Renal cortex interstitium (tissue), 11 donors: Measurements from ENCODE around the gene KIF13A. TPM values are rescaled to one million over a fixed set of nuclear protein-coding genes. Genes with fewer than 3 reads are reported as not detected.
"Not testable (repeated sequence)": the region's sequence is repeated elsewhere in the genome, so short reads cannot be mapped to it uniquely, and the experiment has no call there.

ENCODE experiments used
- DNase-seq, 11 donors: peaks; one replicate each; pipeline ENCODE4 v3.0.0-alpha.2; 2013; ENCODE audit warnings: low read depth in 9 of 11, low spot score in 4 of 11; ENCODE audit errors: extremely low read depth in 1 of 11
- polyA plus RNA-seq, 3 donors: library from polyadenylated mRNA; unstranded; fragments of 120-200 nt; gene quantifications; one replicate each; pipeline ENCODE4 v1.2.1, GENCODE V29; 2013; ENCODE audit not compliant: insufficient read length in 3 of 3

The KIF13A gene
- polyA plus RNA-seq, 3 donors = 34.1 to 40.0 (median 34.6) TPM

GRCh38 chr6:17947574-17947973, 39.9 kb downstream of the KIF13A start:
- DNase-seq = not testable (repeated sequence)

DNA sequence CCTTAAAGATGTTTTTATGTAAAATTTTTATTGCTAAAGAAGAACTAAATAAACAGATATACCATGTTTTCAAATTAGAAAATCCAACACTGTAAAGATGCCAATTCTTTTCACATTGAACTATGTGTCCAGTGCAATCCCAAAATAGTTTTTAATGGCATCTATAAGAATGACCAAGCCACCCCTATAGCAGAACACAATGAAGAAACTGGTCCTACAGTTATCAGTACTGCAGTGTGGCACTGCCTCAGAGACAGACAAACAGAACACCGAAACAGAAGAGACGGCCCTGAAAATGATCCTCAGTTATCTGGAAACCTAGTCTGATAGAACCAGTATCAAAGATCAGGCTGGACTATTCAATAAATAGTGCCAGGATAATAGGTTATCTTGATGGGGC, 41.9 kb downstream of the KIF13A start:
- no peak for DNase-seq

DNA sequence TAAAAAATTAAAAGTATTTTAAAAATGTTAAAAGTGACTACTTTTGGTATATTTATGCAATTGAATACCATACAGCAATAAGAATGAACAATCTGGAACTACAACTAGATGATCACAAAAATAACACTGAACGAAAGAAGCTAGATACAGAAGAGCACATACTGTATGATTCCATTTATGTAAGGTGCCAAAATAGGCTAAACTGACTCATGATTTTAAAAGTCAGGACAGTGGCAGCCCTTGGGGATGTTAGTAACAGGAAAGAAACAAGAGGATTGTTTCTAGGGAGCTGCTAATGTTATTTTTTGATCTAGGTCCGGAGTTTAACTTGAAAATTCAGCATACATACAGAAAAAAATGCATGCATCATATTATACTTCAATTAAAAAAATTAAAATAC, 42.3 kb downstream of the KIF13A start:
- no peak for DNase-seq

- no peak for DNase-seq
These were observed 46.1 kb downstream of the KIF13A start for GRCh38 chr6:17941318-17941717.

DNA sequence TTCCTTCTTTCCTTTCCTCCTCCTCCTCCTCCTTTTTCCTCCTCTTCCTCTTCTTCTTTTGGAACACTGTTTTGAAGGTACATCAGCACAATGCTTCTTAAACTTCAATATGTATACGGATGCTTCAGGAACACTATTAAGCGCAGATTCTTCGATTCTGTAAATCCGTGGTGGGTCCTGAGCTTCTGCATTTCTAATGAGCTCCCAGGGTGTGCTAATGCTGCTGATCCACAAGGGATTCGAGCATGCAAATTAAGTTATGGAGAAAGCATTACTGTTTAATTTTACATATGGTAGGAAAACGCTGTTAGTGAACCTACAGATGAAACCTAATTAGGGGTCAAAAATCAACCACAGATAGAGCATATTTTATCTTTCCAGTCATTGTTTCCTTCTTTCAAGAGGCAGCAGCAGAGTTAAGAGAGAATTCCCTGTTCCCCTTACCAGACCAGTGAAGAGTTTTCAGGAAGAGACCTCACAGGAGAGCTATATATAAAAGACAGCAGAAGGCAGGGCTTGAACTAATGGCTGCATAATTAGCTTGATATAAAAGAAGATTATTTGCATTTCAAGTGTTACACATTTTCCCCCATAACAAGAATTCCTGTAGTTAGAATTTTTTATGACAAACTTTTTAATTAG, 47.2 kb downstream of the KIF13A start:
- no peak for DNase-seq

GRCh38 chr6:17938901-17939300, 48.5 kb downstream of the KIF13A start:
- DNase-seq = no peak

DNA sequence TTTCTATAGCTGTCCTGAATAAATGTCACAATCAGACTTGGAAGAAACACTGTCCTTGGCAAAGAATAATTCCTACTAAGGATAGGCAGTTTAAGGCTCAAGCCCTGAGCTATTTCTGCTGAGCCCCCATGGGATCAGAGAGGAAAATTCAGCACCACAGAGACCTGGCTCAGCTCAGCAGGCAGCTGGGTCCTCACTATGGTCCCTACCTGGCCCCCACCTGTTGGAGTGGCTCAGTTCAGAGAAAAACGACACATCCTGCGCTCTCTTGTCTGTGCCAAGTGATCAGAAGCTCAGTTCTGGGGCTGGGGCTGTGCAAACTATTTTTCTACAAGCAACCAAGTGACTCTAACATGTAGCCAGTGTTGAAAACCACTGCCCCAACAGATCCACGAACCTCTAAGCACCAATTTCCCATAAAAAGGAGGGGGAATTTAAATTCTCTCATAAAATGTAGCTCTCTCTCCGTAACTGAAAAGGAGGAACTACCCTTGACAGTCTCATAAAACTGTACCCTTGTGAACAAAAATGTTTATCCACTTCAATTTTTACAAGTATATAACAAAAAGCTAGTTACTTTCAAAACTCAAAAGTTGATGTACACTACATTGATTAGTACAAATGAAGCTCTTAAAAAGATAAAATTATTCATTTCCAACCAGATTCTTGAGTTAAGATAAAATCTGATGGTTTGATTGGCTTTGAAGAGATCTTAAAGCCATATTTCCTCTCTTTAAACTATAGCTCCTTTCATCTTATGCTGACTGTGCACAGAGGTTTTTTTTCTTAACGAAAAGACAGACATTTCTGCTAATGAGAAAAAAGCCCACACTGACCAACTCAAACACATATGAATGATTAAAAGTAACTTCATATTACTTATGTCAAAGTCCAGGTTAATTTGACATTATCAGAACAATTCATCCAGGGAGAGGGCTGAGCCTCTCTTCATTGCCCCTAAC, 52.0 kb downstream of the KIF13A start:
- no peak for DNase-seq

DNA sequence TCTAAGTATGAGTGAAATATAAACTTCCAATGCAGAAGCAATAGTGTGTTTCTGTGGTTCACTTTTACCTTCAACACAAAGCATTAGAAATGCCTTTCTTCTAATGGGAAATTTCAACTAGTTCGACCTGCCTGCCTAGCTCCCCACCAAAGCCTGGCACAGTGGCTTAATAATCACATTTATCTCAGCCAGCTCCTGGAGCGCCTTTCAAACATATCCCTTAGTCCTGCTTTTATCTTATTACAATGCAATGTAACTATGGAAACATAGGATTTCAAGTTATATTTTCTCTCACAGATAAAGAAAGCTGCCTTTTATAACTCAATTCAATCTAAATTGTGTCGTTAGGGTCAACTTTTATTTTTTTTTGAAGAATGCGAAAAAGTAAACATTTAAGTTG, 53.7 kb downstream of the KIF13A start:
- DNase-seq = no peak

DNA sequence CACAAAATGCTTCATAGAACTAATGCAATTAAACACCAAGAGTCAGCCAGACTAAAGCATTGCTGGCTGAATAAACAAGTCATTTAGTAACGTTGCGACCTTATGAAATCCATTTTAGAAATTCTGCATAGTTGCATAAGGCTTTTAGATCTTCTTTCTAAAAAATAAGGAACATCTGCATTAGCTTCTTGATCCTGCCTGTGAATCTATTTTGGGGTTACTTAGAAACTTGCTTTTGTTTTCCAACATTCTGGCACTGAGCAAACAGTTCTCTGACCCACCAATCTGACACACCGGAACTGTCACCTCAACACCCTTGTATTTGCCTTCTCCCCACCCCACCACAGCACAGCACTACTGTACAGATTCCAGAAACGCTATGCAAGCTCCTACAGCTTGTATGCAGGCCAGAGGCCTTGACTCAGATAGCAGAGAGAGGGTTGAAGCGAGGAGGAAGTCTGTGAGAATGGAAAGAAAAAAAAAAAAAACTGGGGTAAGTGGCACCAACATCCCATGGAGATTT, 55.0 kb downstream of the KIF13A start:
- DNase-seq = no peak

- DNase-seq = no peak
These were observed 56.2 kb downstream of the KIF13A start for GRCh38 chr6:17931227-17931626.

DNA sequence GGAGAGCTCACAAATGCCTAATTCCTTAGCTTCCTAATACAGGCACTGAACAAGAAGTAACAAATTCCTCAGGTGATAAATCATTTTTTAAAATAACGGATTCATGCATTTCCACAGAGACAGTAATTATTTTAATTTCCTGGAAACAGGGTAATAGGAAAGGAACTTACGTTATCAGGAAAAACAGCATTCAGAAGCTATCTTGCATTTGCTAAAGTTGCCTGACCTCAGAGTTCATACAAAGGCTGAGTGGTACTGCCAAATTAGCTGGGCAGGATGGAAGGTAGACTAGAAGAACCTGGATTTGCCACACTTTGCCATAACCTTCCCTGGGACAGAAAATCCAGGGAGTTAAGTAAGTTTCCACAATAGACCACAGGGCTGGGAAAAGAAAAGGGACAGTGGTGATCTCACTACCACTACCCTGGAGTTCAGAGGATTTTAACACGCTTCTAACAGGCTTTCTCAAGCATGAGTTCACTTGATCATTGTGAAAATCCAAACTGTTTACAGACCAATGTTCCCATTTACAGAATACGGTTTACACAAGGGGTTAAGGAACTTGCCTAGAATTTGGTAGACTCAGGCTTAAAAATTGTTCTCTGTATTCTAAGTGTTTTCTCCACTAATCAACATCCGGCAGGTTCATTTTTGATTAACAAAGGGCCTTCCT, 57.0 kb downstream of the KIF13A start:
- DNase-seq = peak in 1 of 11 donors; percentile 7

GRCh38 chr6:17928514-17929430, 58.7 kb downstream of the KIF13A start:
- no peak for DNase-seq

- DNase-seq = no peak
These were observed 59.7 kb downstream of the KIF13A start for GRCh38 chr6:17927705-17928104.

DNA sequence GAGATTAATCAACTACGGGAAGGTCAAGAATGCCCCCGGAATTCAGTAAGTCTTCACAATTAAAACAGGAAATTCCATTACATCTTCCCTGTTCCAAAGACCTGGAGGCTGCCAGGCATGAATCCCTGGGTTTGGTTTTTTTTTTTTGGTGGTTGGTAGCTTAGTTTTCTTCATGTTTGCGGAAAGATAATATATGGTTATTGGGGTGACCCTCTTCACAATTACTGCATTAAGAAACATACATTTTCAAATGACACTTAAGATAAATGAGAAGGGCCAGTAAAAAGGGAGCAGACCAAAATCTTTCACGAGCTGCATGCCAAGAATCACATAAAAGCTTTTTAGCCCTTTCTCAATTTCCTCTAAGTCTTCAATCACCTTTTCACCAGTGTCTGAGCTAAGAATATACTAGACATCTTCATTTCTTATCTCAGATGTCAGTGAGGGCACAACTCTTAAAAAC, 64.0 kb downstream of the KIF13A start:
- DNase-seq = no peak

- DNase-seq = no peak
These were observed 66.0 kb downstream of the KIF13A start for GRCh38 chr6:17921454-17921853.

- DNase-seq = no peak
These were observed 67.9 kb downstream of the KIF13A start for GRCh38 chr6:17919496-17919895.

DNA sequence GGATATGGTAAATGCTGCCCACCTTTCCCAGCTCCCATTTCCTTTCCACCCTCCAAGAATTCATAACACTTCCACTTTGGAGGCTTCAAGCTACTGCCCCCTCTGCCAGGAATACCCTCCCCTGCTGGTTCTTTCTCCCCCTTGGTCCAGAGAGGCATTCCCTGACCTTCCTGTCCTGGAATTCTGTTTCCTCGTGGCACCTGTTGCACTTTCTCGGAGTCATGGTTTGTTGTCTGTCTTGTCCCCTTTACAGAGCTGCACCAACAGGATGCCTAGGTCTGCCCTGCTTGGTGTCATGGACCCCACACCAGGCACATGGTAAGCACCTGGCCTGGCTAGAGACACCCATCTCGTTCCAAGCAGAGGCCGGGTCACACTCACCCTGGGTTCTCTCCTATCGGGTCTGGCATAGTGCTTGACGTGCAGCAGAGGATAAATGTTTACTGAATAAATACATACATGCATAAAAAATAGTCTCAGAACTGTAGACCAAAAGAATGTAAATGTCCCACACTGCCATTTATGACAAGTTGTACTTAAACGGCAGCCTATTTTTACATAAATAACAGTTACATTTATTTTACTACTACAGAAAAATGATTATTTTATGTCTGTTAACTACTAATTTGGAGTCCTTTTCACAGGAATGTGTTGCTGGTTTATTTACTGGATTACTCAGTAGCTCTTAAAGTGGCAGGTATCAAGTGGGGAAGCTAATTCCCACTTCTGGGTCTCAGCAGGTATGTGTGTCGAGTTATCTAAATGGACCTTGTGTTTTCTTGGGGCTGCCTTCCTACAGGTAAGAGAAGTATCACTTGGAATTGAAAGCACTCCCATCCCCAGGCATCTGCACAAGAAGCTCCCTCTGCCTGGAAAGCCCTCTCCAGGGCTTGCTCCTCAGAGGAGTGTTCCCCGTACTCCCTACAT, 69.3 kb downstream of the KIF13A start:
- DNase-seq = no peak

DNA sequence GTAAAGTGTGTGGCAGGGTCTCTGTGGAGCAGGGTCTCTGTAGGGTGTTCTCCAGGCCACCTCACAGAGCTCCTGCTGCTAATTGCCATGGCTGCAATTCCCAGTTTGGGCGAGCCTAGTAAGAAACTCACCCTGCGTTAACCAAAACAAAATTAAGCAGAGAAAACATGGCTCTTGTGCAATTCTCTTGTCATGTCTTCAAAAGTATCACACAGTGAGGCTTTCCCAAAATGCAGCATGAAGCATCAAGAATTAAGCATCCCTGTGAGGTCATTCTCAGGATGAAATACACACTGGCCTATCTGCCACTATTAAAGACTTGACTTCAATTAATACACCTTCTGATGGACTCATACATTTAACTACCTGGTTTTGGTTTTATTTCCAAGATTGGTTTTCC, 72.8 kb downstream of the KIF13A start:
- DNase-seq = no peak
